Measurements from ENCODE around the gene ZNF236. TPM values are rescaled to one million over a fixed set of nuclear protein-coding genes. Genes with fewer than 3 reads are reported as not detected.

The ZNF236 gene
- total and polyA plus RNA-seq, 2 donors (not counting 3 experiments of a cell fraction or from before 2014, with no cell fraction given) = 4.5 to 14.7 TPM

GRCh38 chr18:76878426-76878825 lies 56.1 kb downstream of the ZNF236 start:
- no peaks in the 10 kb centered on the region for H3K9me3 ChIP-seq (replicated peaks; ENCODE audit: control insufficient read depth, insufficient read depth, low read length)
- H3K9ac ChIP-seq (replicated peaks; ENCODE audit: extremely low read depth, insufficient read depth, low read length) = no peak overlapping the region
- no peaks in the 10 kb centered on the region for H3K9me1 ChIP-seq (replicated peaks; ENCODE audit: control insufficient read depth, extremely low read depth, insufficient read depth, low read length)
- H3K4me3 ChIP-seq (replicated peaks in 1 of 3; ENCODE audit: insufficient read depth in 1 of 3, low read depth in 1 of 3, low read length in 3 of 3) = no peak overlapping the region
- intact Hi-C loops (cut with micrococcal nuclease) (loop anchor here (5.0 kb wide), 1 partner anchor 56 kb away; the partner anchor contains the start of gene ZNF236), dilution Hi-C loops (cut with MboI; ENCODE audit: extremely low pct_ligation_motif_present, low sequenced_read_pairs) (no loop called here)
- no peak overlapping the region for H3K4me2 ChIP-seq (ENCODE audit: insufficient read depth, low read length)
- TF ChIP-seq POLR2AphosphoS5 (IDR thresholded peaks at IDR 0.05; ENCODE audit: insufficient read depth, low read depth, low read length) (no peak), JUN (IDR thresholded peaks at IDR 0.05; ENCODE audit: borderline replicate concordance, insufficient read depth, insufficient read length, low read depth) (no peak), CTCF (IDR thresholded peaks at IDR 0.05; ENCODE audit: extremely low read depth in 1 of 2, insufficient read depth in 1 of 2, low read depth in 1 of 2, low read length in 2 of 2) (no peak), EZH2 (IDR thresholded peaks at IDR 0.05; ENCODE audit: borderline replicate concordance, low read depth, low read length, severe bottlenecking) (no peak), MAX (IDR thresholded peaks at IDR 0.05; ENCODE audit: insufficient read depth, insufficient read length) (no peak)
- no peaks in the 10 kb centered on the region for H3K4me1 ChIP-seq (ENCODE audit: control insufficient read depth, extremely low read depth, insufficient read depth, low read length)
- H3K79me2 ChIP-seq (ENCODE audit: control insufficient read depth, insufficient read depth, low read length) = no peaks in the 10 kb centered on the region
- peaks cover 14 to 22% of the 10 kb centered on the region in 2 experiments for H3K36me3 ChIP-seq (ENCODE audit: control insufficient read depth in 2 of 2, extremely low read depth in 1 of 2, insufficient read depth in 2 of 2, low read length in 2 of 2)
- DNase-seq (ENCODE audit: low read depth, low spot score) (no peak), FAIRE-seq (no peak)
- no peak overlapping the region for H2AFZ ChIP-seq (ENCODE audit: low read depth, low read length)
- H3K27me3 ChIP-seq (ENCODE audit: control insufficient read depth in 2 of 2, insufficient read depth in 2 of 2, low read length in 2 of 2) = no peaks in the 10 kb centered on the region
- POLR2A ChIA-PET = no interaction called here
- H3K27ac ChIP-seq (ENCODE audit: insufficient read depth, low read depth, low read length) = no peak overlapping the region
- no TSS peak for BruUV-seq (replicated peaks)
- CTCF ChIA-PET = no interaction called here
- no peaks in the 10 kb centered on the region for H4K20me1 ChIP-seq (replicated peaks; ENCODE audit: control insufficient read depth, extremely low read depth, insufficient read depth, low read length)

GRCh38 chr18:76880026-76880425 lies 57.7 kb downstream of the ZNF236 start:
- H2AFZ ChIP-seq (ENCODE audit: low read depth, low read length) = no peak overlapping the region
- no peaks in the 10 kb centered on the region for H3K4me1 ChIP-seq (ENCODE audit: control insufficient read depth, extremely low read depth, insufficient read depth, low read length)
- no peaks in the 10 kb centered on the region for H3K9me1 ChIP-seq (replicated peaks; ENCODE audit: control insufficient read depth, extremely low read depth, insufficient read depth, low read length)
- H3K4me2 ChIP-seq (ENCODE audit: insufficient read depth, low read length) = no peak overlapping the region
- H3K9me3 ChIP-seq (replicated peaks; ENCODE audit: control insufficient read depth, insufficient read depth, low read length) = no peaks in the 10 kb centered on the region
- H3K9ac ChIP-seq (replicated peaks; ENCODE audit: extremely low read depth, insufficient read depth, low read length) = no peak overlapping the region
- H4K20me1 ChIP-seq (replicated peaks; ENCODE audit: control insufficient read depth, extremely low read depth, insufficient read depth, low read length) = no peaks in the 10 kb centered on the region
- H3K27me3 ChIP-seq (ENCODE audit: control insufficient read depth in 2 of 2, insufficient read depth in 2 of 2, low read length in 2 of 2) = no peaks in the 10 kb centered on the region
- H3K4me3 ChIP-seq (replicated peaks in 1 of 3; ENCODE audit: insufficient read depth in 1 of 3, low read depth in 1 of 3, low read length in 3 of 3) = no peak overlapping the region
- no peak overlapping the region for H3K27ac ChIP-seq (ENCODE audit: insufficient read depth, low read depth, low read length)
- FAIRE-seq (no peak), DNase-seq (ENCODE audit: low read depth, low spot score) (no peak)
- peaks cover 14 to 18% of the 10 kb centered on the region in 2 experiments for H3K36me3 ChIP-seq (ENCODE audit: control insufficient read depth in 2 of 2, extremely low read depth in 1 of 2, insufficient read depth in 2 of 2, low read length in 2 of 2)
- intact Hi-C loops (cut with micrococcal nuclease) (no loop called here), dilution Hi-C loops (cut with MboI; ENCODE audit: extremely low pct_ligation_motif_present, low sequenced_read_pairs) (no loop called here)
- ChIA-PET CTCF (no interaction called here), POLR2A (no interaction called here)
- TF ChIP-seq CTCF (IDR thresholded peaks at IDR 0.05; ENCODE audit: extremely low read depth in 1 of 2, insufficient read depth in 1 of 2, low read depth in 1 of 2, low read length in 2 of 2) = no peak
- TF ChIP-seq JUN (IDR thresholded peaks at IDR 0.05; ENCODE audit: borderline replicate concordance, insufficient read depth, insufficient read length, low read depth) = no peak
- H3K79me2 ChIP-seq (ENCODE audit: control insufficient read depth, insufficient read depth, low read length) = no peaks in the 10 kb centered on the region
- BruUV-seq (replicated peaks) = no TSS peak

Measured in endothelial cell of umbilical vein (primary cell).